Activated T-helper 17 cell treated with anti-CD3 and anti-CD28 coated beads, Interleukin-2, amount 50 U/mL, for 72 hours (primary cell): Measurements from ENCODE around the gene SLC7A9. TPM values are rescaled to one million over a fixed set of nuclear protein-coding genes. Genes with fewer than 3 reads are reported as not detected.
A peak's percentile ranks its signal among the peaks of the same experiment; 100 is the strongest.
"Not testable (repeated sequence)": the region's sequence is repeated elsewhere in the genome, so short reads cannot be mapped to it uniquely, and the experiment has no call there.

Experiments used
- ATAC-seq: fragments of 150-1000 bp; cut with Tn5 transposase; replicated peaks from 2 replicates; pipeline ENCODE4 v1.10.0; 2021; ENCODE audit warnings: mild to moderate bottlenecking, moderate library complexity
- H3K27ac Mint-ChIP-seq: one replicate; pipeline ENCODE4 v1.8.0; 2022; ENCODE audit warnings: mixed read lengths
- H3K27me3 Mint-ChIP-seq: one replicate; pipeline ENCODE4 v1.8.0; 2022; ENCODE audit warnings: mixed read lengths
- H3K36me3 Mint-ChIP-seq: one replicate; pipeline ENCODE4 v1.8.0; 2022; ENCODE audit warnings: low read depth, mild to moderate bottlenecking, mixed read lengths
- H3K4me1 Mint-ChIP-seq: one replicate; pipeline ENCODE4 v1.8.0; 2022; ENCODE audit warnings: mixed read lengths
- H3K4me3 Mint-ChIP-seq: one replicate; pipeline ENCODE4 v1.8.0; 2022; ENCODE audit warnings: mild to moderate bottlenecking, mixed read lengths
- H3K9me3 Mint-ChIP-seq: one replicate; pipeline ENCODE4 v1.8.0; 2022; ENCODE audit warnings: mixed read lengths
- total RNA-seq, 2 donors: library from RNA; stranded (reverse); gene quantifications; one replicate each; pipeline ENCODE4 v1.2.3, GENCODE V29; 2022

Gene SLC7A9
- total RNA-seq, 2 donors from 2014 or later, result 0.56 TPM; not detected in 1

GRCh38 chr19:32863301-32863700, 6.3 kb downstream of the SLC7A9 start:
- no peaks in the 10 kb centered on the region for H3K36me3 Mint-ChIP-seq

GRCh38 chr19:32862741-32863140, 6.8 kb downstream of the SLC7A9 start:
- ATAC-seq, result no peak
- no peaks in the 10 kb centered on the region for H3K27me3 Mint-ChIP-seq
- H3K36me3 Mint-ChIP-seq, result no peaks in the 10 kb centered on the region

More at GRCh38 chr19:32863301-32863700, 6.3 kb downstream of the SLC7A9 start:
- H3K4me1 Mint-ChIP-seq, result no peaks in the 10 kb centered on the region
- H3K9me3 Mint-ChIP-seq, result no peaks in the 10 kb centered on the region
- H3K27ac Mint-ChIP-seq, result no peak overlapping the region
- H3K27me3 Mint-ChIP-seq, result no peaks in the 10 kb centered on the region
- H3K4me3 Mint-ChIP-seq, result no peak overlapping the region
- no peak for ATAC-seq

DNA sequence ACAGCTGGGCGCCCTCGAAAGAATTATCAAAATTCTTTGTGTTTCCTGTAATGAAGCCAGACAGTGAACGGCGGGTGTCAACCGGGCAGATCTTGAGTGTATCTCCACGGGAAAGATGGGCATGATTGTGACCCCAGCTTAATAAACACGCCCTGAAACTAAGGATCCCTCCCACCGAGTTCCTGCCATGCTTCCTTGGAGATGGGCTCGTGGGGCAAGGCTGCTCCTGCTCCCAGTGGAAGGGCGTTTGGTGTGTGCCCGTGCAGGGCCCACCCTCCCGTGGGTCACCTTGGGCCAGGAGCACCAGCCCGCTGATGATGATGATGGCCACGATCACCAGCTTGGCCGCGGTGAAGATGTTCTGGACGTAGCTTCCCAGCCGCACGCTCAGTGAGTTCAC, 7.4 kb downstream of the SLC7A9 start:
- H3K27me3 Mint-ChIP-seq, result no peaks in the 10 kb centered on the region
- no peak for ATAC-seq
- no peaks in the 10 kb centered on the region for H3K36me3 Mint-ChIP-seq
- no peaks in the 10 kb centered on the region for H3K9me3 Mint-ChIP-seq
- no peaks in the 10 kb centered on the region for H3K4me1 Mint-ChIP-seq
- H3K27ac Mint-ChIP-seq, result no peak overlapping the region
- H3K4me3 Mint-ChIP-seq, result no peak overlapping the region

More at GRCh38 chr19:32862741-32863140, 6.8 kb downstream of the SLC7A9 start:
- no peak overlapping the region for H3K27ac Mint-ChIP-seq
- no peaks in the 10 kb centered on the region for H3K4me1 Mint-ChIP-seq
- no peak overlapping the region for H3K4me3 Mint-ChIP-seq
- no peaks in the 10 kb centered on the region for H3K9me3 Mint-ChIP-seq

DNA sequence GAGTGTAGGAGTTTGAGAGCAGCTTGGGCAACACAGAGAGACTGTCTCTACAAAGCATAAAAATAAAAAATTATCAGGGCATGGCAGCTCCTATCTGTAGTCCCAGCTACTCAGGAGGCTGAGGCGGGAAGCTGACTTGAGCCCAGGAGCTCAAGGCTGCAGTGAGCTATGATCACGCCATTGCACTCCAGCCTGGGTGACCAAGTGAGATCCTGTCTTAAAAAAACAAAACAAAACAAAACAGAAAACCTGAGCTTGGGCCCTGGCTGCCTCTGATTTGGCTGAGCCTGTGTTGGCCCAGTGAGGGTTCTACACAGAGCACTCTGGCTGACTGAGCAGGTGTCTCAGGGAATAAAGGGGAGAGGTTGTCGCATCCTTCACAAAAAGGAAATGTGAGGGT, 8.0 kb downstream of the SLC7A9 start:
- no peak overlapping the region for H3K4me3 Mint-ChIP-seq
- H3K36me3 Mint-ChIP-seq, result no peaks in the 10 kb centered on the region
- no peak for ATAC-seq
- H3K9me3 Mint-ChIP-seq, result no peaks in the 10 kb centered on the region
- H3K27ac Mint-ChIP-seq, result no peak overlapping the region
- no peaks in the 10 kb centered on the region for H3K27me3 Mint-ChIP-seq
- H3K4me1 Mint-ChIP-seq, result no peaks in the 10 kb centered on the region

DNA sequence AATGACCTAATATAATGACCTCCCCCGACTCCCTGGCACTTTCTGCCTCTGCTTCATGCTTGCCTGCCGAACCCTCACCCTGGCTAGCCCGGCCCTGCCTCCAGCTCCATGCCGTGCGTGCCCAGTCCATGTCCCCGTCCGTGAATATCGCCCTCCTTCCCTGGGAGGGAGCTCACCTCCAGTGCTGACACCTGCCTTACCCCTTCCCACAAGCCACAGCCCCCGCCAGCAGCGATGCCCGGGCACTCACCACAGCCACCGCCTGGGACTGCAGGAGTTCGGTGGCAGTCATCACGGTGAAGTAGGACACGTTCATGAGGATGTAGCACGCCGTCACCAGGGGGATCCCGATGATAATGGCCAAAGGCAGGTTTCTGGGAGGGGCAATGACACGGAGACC, 10.0 kb downstream of the SLC7A9 start:
- Mint-ChIP-seq H3K9me3 (no peaks in the 10 kb centered on the region), H3K27ac (no peak overlapping the region)
- no peak for ATAC-seq

GRCh38 chr19:32858559-32858958, 11.0 kb downstream of the SLC7A9 start:
- no peak for ATAC-seq
- Mint-ChIP-seq H3K9me3 (no peaks in the 10 kb centered on the region), H3K27ac (no peak overlapping the region), H3K4me1 (no peaks in the 10 kb centered on the region), H3K36me3 (no peaks in the 10 kb centered on the region), H3K27me3 (no peaks in the 10 kb centered on the region), H3K4me3 (no peak overlapping the region)

More for the DNA sequence above, 10.0 kb downstream of the SLC7A9 start:
- Mint-ChIP-seq H3K27me3 (no peaks in the 10 kb centered on the region), H3K4me3 (no peak overlapping the region), H3K36me3 (no peaks in the 10 kb centered on the region), H3K4me1 (no peaks in the 10 kb centered on the region)

- no peaks in the 10 kb centered on the region for H3K27me3 Mint-ChIP-seq
- H3K9me3 Mint-ChIP-seq, result no peaks in the 10 kb centered on the region
- H3K27ac Mint-ChIP-seq, result no peak overlapping the region
- ATAC-seq, result no peak
- H3K4me3 Mint-ChIP-seq, result no peak overlapping the region
- no peaks in the 10 kb centered on the region for H3K4me1 Mint-ChIP-seq
- no peaks in the 10 kb centered on the region for H3K36me3 Mint-ChIP-seq
Measured at GRCh38 chr19:32858155-32858554, 11.4 kb downstream of the SLC7A9 start.

GRCh38 chr19:32857584-32857983, 12.0 kb downstream of the SLC7A9 start:
- Mint-ChIP-seq H3K4me1 (no peaks in the 10 kb centered on the region), H3K36me3 (no peaks in the 10 kb centered on the region), H3K4me3 (no peak overlapping the region), H3K27ac (no peak overlapping the region), H3K9me3 (no peaks in the 10 kb centered on the region), H3K27me3 (no peaks in the 10 kb centered on the region)
- ATAC-seq, result no peak

DNA sequence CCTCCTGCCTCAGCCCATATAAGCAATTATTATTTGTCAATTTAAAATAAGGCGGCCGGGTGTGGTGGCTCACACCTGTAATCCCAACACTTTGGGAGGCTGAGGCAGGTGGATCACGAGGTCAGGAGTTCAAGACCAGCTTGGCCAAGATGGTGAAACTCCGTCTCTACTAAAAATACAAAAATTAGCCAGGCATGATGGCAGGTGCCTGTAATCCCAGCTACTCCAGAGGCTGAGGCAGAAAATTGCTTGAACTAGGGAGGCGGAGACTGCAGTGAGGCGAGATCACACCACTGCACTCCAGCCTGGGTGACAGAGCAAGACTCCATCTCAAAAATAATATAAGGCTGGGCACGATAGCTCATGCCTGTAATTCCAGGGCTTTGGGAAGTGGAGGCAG, 12.7 kb downstream of the SLC7A9 start:
- not testable (repeated sequence) for H3K36me3 Mint-ChIP-seq, H3K4me3 Mint-ChIP-seq, H3K9me3 Mint-ChIP-seq, H3K27ac Mint-ChIP-seq, ATAC-seq, H3K4me1 Mint-ChIP-seq, H3K27me3 Mint-ChIP-seq

DNA sequence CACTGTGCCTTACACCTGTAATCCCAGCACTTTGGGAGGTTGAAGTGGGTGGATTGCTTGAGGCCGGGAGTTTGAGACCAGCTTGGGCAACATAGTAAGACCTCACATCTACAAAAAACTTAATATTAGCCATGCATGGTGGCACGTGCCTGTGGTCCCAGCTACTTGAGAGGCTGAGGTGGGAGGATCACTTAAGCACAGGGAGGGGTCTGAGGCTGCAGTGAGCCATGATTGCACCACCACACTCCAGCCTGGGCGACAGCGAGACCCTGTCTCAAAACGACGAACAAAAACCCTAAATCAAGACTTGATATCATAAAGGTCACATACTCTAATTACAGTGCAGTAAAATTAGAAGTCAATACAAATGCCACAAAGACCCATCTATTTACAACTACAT, 17.4 kb downstream of the SLC7A9 start:
- Mint-ChIP-seq H3K36me3 (no peaks in the 10 kb centered on the region), H3K4me3 (no peak overlapping the region), H3K27ac (no peak overlapping the region), H3K9me3 (no peaks in the 10 kb centered on the region), H3K27me3 (no peaks in the 10 kb centered on the region), H3K4me1 (no peaks in the 10 kb centered on the region)
- ATAC-seq, result no peak

GRCh38 chr19:32848035-32848434, 21.5 kb downstream of the SLC7A9 start:
- not testable (repeated sequence) for ATAC-seq, H3K27me3 Mint-ChIP-seq, H3K36me3 Mint-ChIP-seq, H3K9me3 Mint-ChIP-seq, H3K4me3 Mint-ChIP-seq, H3K4me1 Mint-ChIP-seq, H3K27ac Mint-ChIP-seq

DNA sequence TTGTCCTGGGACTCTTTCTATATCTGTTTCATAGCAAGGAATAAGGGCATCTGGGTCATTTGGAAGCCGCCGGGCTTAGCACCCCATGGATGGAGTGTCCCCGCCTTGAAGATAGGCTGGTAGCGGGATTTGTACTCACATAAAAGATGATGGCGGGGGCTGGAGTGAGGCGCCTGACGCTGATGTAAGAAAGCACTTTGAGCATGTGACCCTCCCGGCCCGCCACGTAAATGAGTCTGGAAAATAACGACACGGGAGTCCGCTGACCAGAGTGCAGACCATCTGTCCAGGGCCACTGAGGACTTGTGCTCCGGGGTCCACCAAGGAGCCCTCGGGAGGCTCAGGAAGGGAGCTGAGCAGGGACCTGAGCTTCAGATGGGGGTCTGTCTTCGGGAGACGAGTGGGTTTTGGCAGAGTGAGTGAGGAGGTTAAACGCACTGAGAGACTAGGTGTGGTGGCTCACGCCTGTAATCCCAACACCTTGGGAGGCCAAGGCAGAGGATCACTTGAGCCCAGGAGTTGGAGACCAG, 25.8 kb downstream of the SLC7A9 start:
- ATAC-seq, result no peak
- Mint-ChIP-seq H3K4me1 (no peaks in the 10 kb centered on the region), H3K27ac (no peak overlapping the region), H3K27me3 (no peaks in the 10 kb centered on the region), H3K9me3 (peaks cover 10% of the 10 kb centered on the region), H3K36me3 (no peaks in the 10 kb centered on the region), H3K4me3 (no peak overlapping the region)

DNA sequence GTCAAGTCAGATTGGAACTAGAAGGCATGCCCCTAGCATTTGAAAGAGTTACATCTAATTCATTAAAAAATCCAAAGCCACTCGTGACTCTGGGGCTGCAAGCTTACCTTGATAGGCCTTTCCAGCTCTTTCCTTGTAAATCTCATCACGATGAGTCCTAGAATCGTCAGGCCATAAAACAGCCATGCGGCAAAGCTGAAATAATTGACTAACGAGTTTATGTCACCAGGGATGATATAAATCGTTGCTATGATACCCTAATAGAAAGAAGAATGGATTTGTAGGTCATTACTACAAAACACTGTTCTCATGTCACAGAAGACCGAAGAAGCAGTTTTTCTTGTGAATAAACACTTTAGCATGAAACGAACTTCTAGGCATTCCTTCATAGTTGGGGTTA, 27.5 kb downstream of the SLC7A9 start:
- peaks cover 10% of the 10 kb centered on the region for H3K9me3 Mint-ChIP-seq
- no peaks in the 10 kb centered on the region for H3K27me3 Mint-ChIP-seq
- no peak for ATAC-seq
- H3K4me1 Mint-ChIP-seq, result no peaks in the 10 kb centered on the region
- no peak overlapping the region for H3K4me3 Mint-ChIP-seq
- H3K36me3 Mint-ChIP-seq, result no peaks in the 10 kb centered on the region
- no peak overlapping the region for H3K27ac Mint-ChIP-seq

- H3K9me3 Mint-ChIP-seq, result peaks cover 10% of the 10 kb centered on the region
- peak; percentile 37 for ATAC-seq
Measured at GRCh38 chr19:32837531-32837930, 32.0 kb downstream of the SLC7A9 start.

DNA sequence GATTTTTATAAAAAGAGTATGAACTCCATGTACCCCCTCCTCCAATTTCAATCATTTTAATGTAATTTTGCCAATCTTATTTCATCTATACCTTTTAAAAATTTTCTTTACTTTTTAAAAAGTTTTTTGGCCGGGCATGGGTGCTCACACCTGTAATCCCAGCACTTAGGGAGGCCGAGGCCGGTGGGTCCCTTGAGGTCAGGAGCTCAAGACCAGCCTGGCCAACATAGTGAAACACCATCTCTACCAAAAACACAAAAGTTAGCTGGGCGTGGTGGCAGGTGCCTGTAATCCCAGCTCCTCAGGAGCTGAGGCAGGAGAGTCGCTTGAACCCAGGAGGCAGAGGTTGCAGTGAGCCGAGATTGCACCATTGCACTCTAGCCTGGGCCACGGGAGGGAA, 36.2 kb downstream of the SLC7A9 start:
- not testable (repeated sequence) for ATAC-seq, H3K27me3 Mint-ChIP-seq, H3K4me1 Mint-ChIP-seq, H3K36me3 Mint-ChIP-seq, H3K27ac Mint-ChIP-seq, H3K4me3 Mint-ChIP-seq, H3K9me3 Mint-ChIP-seq

More at GRCh38 chr19:32837531-32837930, 32.0 kb downstream of the SLC7A9 start:
- H3K27ac Mint-ChIP-seq, result no peak overlapping the region
- no peaks in the 10 kb centered on the region for H3K4me1 Mint-ChIP-seq
- no peak overlapping the region for H3K4me3 Mint-ChIP-seq
- no peaks in the 10 kb centered on the region for H3K27me3 Mint-ChIP-seq
- no peaks in the 10 kb centered on the region for H3K36me3 Mint-ChIP-seq

GRCh38 chr19:32832825-32833224, 36.7 kb downstream of the SLC7A9 start:
- ATAC-seq, H3K27ac Mint-ChIP-seq, H3K27me3 Mint-ChIP-seq, H3K36me3 Mint-ChIP-seq, H3K4me1 Mint-ChIP-seq, H3K9me3 Mint-ChIP-seq, H3K4me3 Mint-ChIP-seq: not testable (repeated sequence)
